PC-9 (cell line): ENCODE results near the gene RXYLT1.
"Not testable (repeated sequence)": the region's sequence is repeated elsewhere in the genome, so short reads cannot be mapped to it uniquely, and the experiment has no call there.

ENCODE experiments used
- EZH2 ChIP-seq: fragments of 200-600 bp; sonication (generic); IDR thresholded peaks from 2 replicates; pipeline ENCODE4 v1.8.0; 2017; ENCODE audit warnings: antibody characterized with exemption, low read depth
- TF ChIP-seq, protein P1 (sequence below): fragments of 200-600 bp; sonication (generic); conservative IDR thresholded peaks from 2 replicates; pipeline ENCODE4 v1.6.1; 2017; ENCODE audit warnings: mixed run types, antibody characterized with exemption, mild to moderate bottlenecking, moderate library complexity

DNA sequence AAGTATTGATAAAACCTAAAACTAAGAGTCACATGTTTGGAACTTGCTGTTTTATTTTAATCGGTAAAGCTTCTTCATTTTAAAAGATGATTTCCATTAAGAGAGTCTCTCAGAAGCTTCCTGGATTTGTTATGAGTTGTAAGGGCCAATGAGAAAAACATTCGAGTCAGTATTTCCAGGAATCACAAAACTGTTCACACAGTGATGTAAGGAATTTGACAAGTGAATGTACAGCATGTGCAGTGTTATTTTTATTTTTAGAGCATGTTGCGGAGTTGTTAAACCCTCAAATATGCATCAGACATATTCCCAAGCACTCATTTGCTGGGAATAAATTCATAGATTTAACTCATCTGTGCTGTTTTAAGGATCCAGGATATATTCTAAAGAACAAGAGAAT lies 46.1 kb upstream of the RXYLT1 start:
- TF ChIP-seq, protein P1, sequence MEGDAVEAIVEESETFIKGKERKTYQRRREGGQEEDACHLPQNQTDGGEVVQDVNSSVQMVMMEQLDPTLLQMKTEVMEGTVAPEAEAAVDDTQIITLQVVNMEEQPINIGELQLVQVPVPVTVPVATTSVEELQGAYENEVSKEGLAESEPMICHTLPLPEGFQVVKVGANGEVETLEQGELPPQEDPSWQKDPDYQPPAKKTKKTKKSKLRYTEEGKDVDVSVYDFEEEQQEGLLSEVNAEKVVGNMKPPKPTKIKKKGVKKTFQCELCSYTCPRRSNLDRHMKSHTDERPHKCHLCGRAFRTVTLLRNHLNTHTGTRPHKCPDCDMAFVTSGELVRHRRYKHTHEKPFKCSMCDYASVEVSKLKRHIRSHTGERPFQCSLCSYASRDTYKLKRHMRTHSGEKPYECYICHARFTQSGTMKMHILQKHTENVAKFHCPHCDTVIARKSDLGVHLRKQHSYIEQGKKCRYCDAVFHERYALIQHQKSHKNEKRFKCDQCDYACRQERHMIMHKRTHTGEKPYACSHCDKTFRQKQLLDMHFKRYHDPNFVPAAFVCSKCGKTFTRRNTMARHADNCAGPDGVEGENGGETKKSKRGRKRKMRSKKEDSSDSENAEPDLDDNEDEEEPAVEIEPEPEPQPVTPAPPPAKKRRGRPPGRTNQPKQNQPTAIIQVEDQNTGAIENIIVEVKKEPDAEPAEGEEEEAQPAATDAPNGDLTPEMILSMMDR, result not testable (repeated sequence)
- TF ChIP-seq EZH2, result not testable (repeated sequence)
